H9 (cell line): ENCODE results near the gene MAT2A. TPM values are rescaled to one million over a fixed set of nuclear protein-coding genes. Genes with fewer than 3 reads are reported as not detected.

Source experiments
- DNase-seq: peaks from one replicate; pipeline ENCODE4 v3.0.0-alpha.2; 2017
- H2AFZ ChIP-seq: one replicate; pipeline ENCODE4 v1.6.1; 2013; ENCODE audit warnings: mild to moderate bottlenecking, low read length, control low read depth, moderate library complexity
- H2AK5ac ChIP-seq: 2 replicates; pipeline ENCODE4 v1.6.1; 2013; ENCODE audit warnings: low read length, control low read depth, mixed read lengths; ENCODE audit not compliant: insufficient read length
- H2BK120ac ChIP-seq: one replicate; pipeline ENCODE4 v1.6.1; 2013; ENCODE audit warnings: low read depth, mild to moderate bottlenecking, low read length, control low read depth, inconsistent platforms; ENCODE audit not compliant: poor library complexity, severe bottlenecking
- H2BK12ac ChIP-seq: 2 replicates; pipeline ENCODE4 v1.6.1; 2013; ENCODE audit warnings: low read length, control low read depth, mixed read lengths, low read depth; ENCODE audit not compliant: insufficient read length
- H2BK15ac ChIP-seq: 2 replicates; pipeline ENCODE4 v1.6.1; 2013; ENCODE audit warnings: low read depth, low read length, control low read depth
- H2BK20ac ChIP-seq: one replicate; pipeline ENCODE4 v1.6.1; 2013; ENCODE audit warnings: low read depth, mild to moderate bottlenecking, low read length, control low read depth, inconsistent platforms; ENCODE audit not compliant: poor library complexity, severe bottlenecking
- H2BK5ac ChIP-seq: 2 replicates; pipeline ENCODE4 v1.6.1; 2013; ENCODE audit warnings: low read length, control low read depth, mixed read lengths; ENCODE audit not compliant: insufficient read length
- H3K14ac ChIP-seq: 2 replicates; pipeline ENCODE4 v1.6.1; 2013; ENCODE audit warnings: low read length, control low read depth; ENCODE audit not compliant: insufficient read depth
- H3K18ac ChIP-seq: 2 replicates; pipeline ENCODE4 v1.6.1; 2013; ENCODE audit warnings: low read depth, mild to moderate bottlenecking, mixed read lengths, low read length, control low read depth; ENCODE audit not compliant: insufficient read length
- H3K23ac ChIP-seq: 2 replicates; pipeline ENCODE4 v1.6.1; 2013; ENCODE audit warnings: low read length, control low read depth, mixed read lengths, low read depth; ENCODE audit not compliant: insufficient read length
- H3K23me2 ChIP-seq: 2 replicates; pipeline ENCODE4 v1.6.1; 2013; ENCODE audit warnings: low read depth, mild to moderate bottlenecking, mixed read lengths, low read length, control low read depth; ENCODE audit not compliant: insufficient read length, poor library complexity, severe bottlenecking
- H3K27ac ChIP-seq: 2 replicates; pipeline ENCODE4 v1.5.1; 2013; ENCODE audit warnings: low read length, control low read depth, mixed read lengths, low read depth; ENCODE audit not compliant: insufficient read length
- H3K27me3 ChIP-seq: 2 replicates; pipeline ENCODE4 v1.6.1; 2013; ENCODE audit warnings: low read length, control low read depth, inconsistent platforms; ENCODE audit not compliant: insufficient read depth
- H3K4ac ChIP-seq: 2 replicates; pipeline ENCODE4 v1.6.1; 2013; ENCODE audit warnings: low read depth, mild to moderate bottlenecking, control low read depth, inconsistent platforms, low read length, moderate library complexity
- H3K4me1 ChIP-seq: 2 replicates; pipeline ENCODE4 v1.6.1; 2013; ENCODE audit warnings: low read length, control low read depth, inconsistent platforms; ENCODE audit not compliant: insufficient read depth
- H3K4me2 ChIP-seq: 2 replicates; pipeline ENCODE4 v1.6.1; 2013; ENCODE audit warnings: low read length, control low read depth, mixed read lengths; ENCODE audit not compliant: insufficient read length, insufficient read depth
- H3K56ac ChIP-seq: 2 replicates; pipeline ENCODE4 v1.6.1; 2013; ENCODE audit warnings: low read depth, mild to moderate bottlenecking, mixed read lengths, low read length, control low read depth; ENCODE audit not compliant: insufficient read length
- H3K79me1 ChIP-seq: 2 replicates; pipeline ENCODE4 v1.6.1; 2013; ENCODE audit warnings: low read depth, mild to moderate bottlenecking, moderate library complexity, low read length, control low read depth, inconsistent platforms; ENCODE audit not compliant: insufficient read depth, poor library complexity, severe bottlenecking
- H3K79me2 ChIP-seq: 2 replicates; pipeline ENCODE4 v1.6.1; 2013; ENCODE audit warnings: low read length, control low read depth, inconsistent platforms; ENCODE audit not compliant: insufficient read depth
- H3K9ac ChIP-seq: 2 replicates; pipeline ENCODE4 v1.6.1; 2013; ENCODE audit warnings: low read length, control low read depth, mixed read lengths; ENCODE audit not compliant: insufficient read length; ENCODE audit errors: extremely low read depth
- H3K9me3 ChIP-seq: one replicate; pipeline ENCODE4 v1.6.1; 2013; ENCODE audit warnings: low read depth, low read length, inconsistent platforms; ENCODE audit not compliant: control insufficient read depth
- H3T11ph ChIP-seq: one replicate; pipeline ENCODE4 v1.6.1; 2013; ENCODE audit warnings: mild to moderate bottlenecking, low read length, control low read depth, inconsistent platforms
- H4K20me1 ChIP-seq: one replicate; pipeline ENCODE4 v1.6.1; 2013; ENCODE audit not compliant: control insufficient read depth, insufficient read length, insufficient read depth
- H4K5ac ChIP-seq: 2 replicates; pipeline ENCODE4 v1.6.1; 2013; ENCODE audit warnings: low read depth, mild to moderate bottlenecking, mixed read lengths, low read length, control low read depth; ENCODE audit not compliant: insufficient read length
- H4K8ac ChIP-seq: replicated peaks from 2 replicates; pipeline ENCODE4 v1.6.1; 2013; ENCODE audit warnings: low read length, control low read depth, mixed read lengths, low read depth; ENCODE audit not compliant: insufficient read length
- H4K91ac ChIP-seq: 2 replicates; pipeline ENCODE4 v1.6.1; 2013; ENCODE audit warnings: low read depth, mild to moderate bottlenecking, moderate library complexity, mixed read lengths, low read length, control low read depth; ENCODE audit not compliant: insufficient read length
- H3K27ac Mint-ChIP-seq, 3 experiments: 2 replicates in 2 of 3; 3 replicates in 1 of 3; pipeline ENCODE4 v1.8.0; 2020 to 2021; ENCODE audit warnings: mixed read lengths in 3 of 3, mild to moderate bottlenecking in 1 of 3, moderate library complexity in 1 of 3
- H3K27me3 Mint-ChIP-seq: 2 replicates; pipeline ENCODE4 v1.8.0; 2021; ENCODE audit warnings: low read depth, mild to moderate bottlenecking, moderate library complexity, mixed read lengths
- H3K36me3 Mint-ChIP-seq, 3 experiments: 2 replicates in 2 of 3; 3 replicates in 1 of 3; pipeline ENCODE4 v1.8.0; 2020 to 2021; ENCODE audit warnings: low read depth in 3 of 3, mixed read lengths in 3 of 3; ENCODE audit not compliant: insufficient read depth in 1 of 3
- H3K4me1 Mint-ChIP-seq, 2 experiments: 2 replicates each; pipeline ENCODE4 v1.8.0; 2020; ENCODE audit warnings: mixed read lengths in 2 of 2
- H3K4me3 Mint-ChIP-seq, 2 experiments: 2 replicates in 1 of 2; 3 replicates in 1 of 2; pipeline ENCODE4 v1.8.0; 2020 to 2021; ENCODE audit warnings: mild to moderate bottlenecking in 2 of 2, mixed read lengths in 2 of 2, moderate library complexity in 1 of 2
- H3K9me3 Mint-ChIP-seq, 2 experiments: 2 replicates in 1 of 2; 3 replicates in 1 of 2; pipeline ENCODE4 v1.8.0; 2020; ENCODE audit warnings: mild to moderate bottlenecking in 2 of 2, mixed read lengths in 2 of 2, moderate library complexity in 1 of 2
- CTCF ChIP-seq: fragments of 200-600 bp; sonication (generic); conservative IDR thresholded peaks from 3 replicates; pipeline ENCODE4 v1.8.0; 2021; ENCODE audit warnings: antibody characterized with exemption, mild to moderate bottlenecking
- WGBS: extraction: QIAGEN DNeasy Blood & Tissue Kit; methylation state at CpG from one replicate; pipeline ENCODE4 v1.1.7; 2013; ENCODE audit warnings: missing lambda C conversion rate, low lambda C conversion rate, mixed read lengths; ENCODE audit not compliant: insufficient read length; ENCODE audit errors: extremely low coverage; 5-methylcytosine and 5-hydroxymethylcytosine counted together
- total RNA-seq: library from RNA; stranded (reverse); gene quantifications from 2 replicates; pipeline ENCODE4 v1.2.1, GENCODE V29; 2021

Gene MAT2A
- total RNA-seq, 1 experiment from 2014 or later: 459 TPM

GRCh38 chr2:85584354-85584856 lies 45.4 kb downstream of the MAT2A start, which contains the start of gene VAMP5:
TSS of gene VAMP5 (plus strand) at chr2:85584431. CDS start at chr2:85584491, 60 bp downstream.
- H2AK5ac ChIP-seq: no peak within 1 kb of the TSS
- H3K79me1 ChIP-seq: no peaks in the 10 kb centered on the region
- Mint-ChIP-seq H3K36me3 (no peaks in the 10 kb centered on the region; a peak in 2 of 7 replicates), H3K4me3 (peak within 1 kb of the TSS in 1 of 2 experiments; percentile 17; a peak in 1 of 5 replicates), H3K27ac (no peak within 1 kb of the TSS), H3K9me3 (no peaks in the 10 kb centered on the region; a peak in 1 of 5 replicates), H3K27me3 (peaks cover 20% of the 10 kb centered on the region), H3K4me1 (peaks cover 3 to 5% of the 10 kb centered on the region in 2 experiments)
- H3K27me3 ChIP-seq: peaks cover 5% of the 10 kb centered on the region; the same call in 1 of the 2 replicates
- no peak within 1 kb of the TSS for H3K27ac ChIP-seq
- no peak within 1 kb of the TSS for H3K23ac ChIP-seq
- no peak within 1 kb of the TSS for H3K9ac ChIP-seq
- H4K91ac ChIP-seq: no peak within 1 kb of the TSS
- DNase-seq: peak; percentile 37
- no peak within 1 kb of the TSS for H2BK120ac ChIP-seq
- no peak within 1 kb of the TSS for H3K56ac ChIP-seq
- no peak within 1 kb of the TSS for H2AFZ ChIP-seq
- no peak within 1 kb of the TSS for H2BK12ac ChIP-seq
- no peaks in the 10 kb centered on the region for H3K9me3 ChIP-seq
- H4K20me1 ChIP-seq: no peaks in the 10 kb centered on the region
- H4K8ac ChIP-seq: no peak within 1 kb of the TSS
- no peak for TF ChIP-seq CTCF
- H3K79me2 ChIP-seq: no peaks in the 10 kb centered on the region
- H3K4ac ChIP-seq: no peak within 1 kb of the TSS
- peak within 1 kb of the TSS; percentile 48 for H3K4me2 ChIP-seq
- no peak within 1 kb of the TSS for H2BK5ac ChIP-seq
- no CpG with 5 or more reads among the region's 52 CpGs for WGBS
- peaks cover 7% of the 10 kb centered on the region for H3K23me2 ChIP-seq
- H2BK20ac ChIP-seq: no peak within 1 kb of the TSS
- H3K4me1 ChIP-seq: no peaks in the 10 kb centered on the region; the same call in 1 of the 2 replicates
- no peak within 1 kb of the TSS for H2BK15ac ChIP-seq
- H4K5ac ChIP-seq: no peak within 1 kb of the TSS
- H3K14ac ChIP-seq: no peak within 1 kb of the TSS
- no peak within 1 kb of the TSS for H3T11ph ChIP-seq
- no peak within 1 kb of the TSS for H3K18ac ChIP-seq
